OCI-LY3 (cell line): ENCODE data around the gene ITPKC.

Experiments
- H2AFZ ChIP-seq: fragments of 200-600, 300-600 bp; shearing (Covaris generic); 2 replicates; pipeline ENCODE4 v1.6.0; 2014; ENCODE audit warnings: antibody characterized with exemption, low read depth, low read length
- H3K27ac ChIP-seq: fragments of 200-600, 300-600 bp; sonication (generic); 2 replicates; pipeline ENCODE4 v1.5.1; 2014; ENCODE audit warnings: mild to moderate bottlenecking, low read length, moderate library complexity, mixed read lengths
- H3K27me3 ChIP-seq: fragments of 200-600, 300-600 bp; sonication (generic); 2 replicates; pipeline ENCODE4 v1.6.1; 2014; ENCODE audit warnings: low read depth, low read length, mixed read lengths
- H3K36me3 ChIP-seq: fragments of 200-600, 300-600 bp; sonication (generic); replicated peaks from 2 replicates; pipeline ENCODE3; 2014; ENCODE audit warnings: low read depth, low read length, mixed read lengths
- H3K4me1 ChIP-seq: fragments of 300-600, 200-600 bp; sonication (generic); 2 replicates; pipeline ENCODE4 v1.6.1; 2014; ENCODE audit warnings: low read length, mixed read lengths
- H3K4me2 ChIP-seq: fragments of 200-600, 300-600 bp; sonication (generic); 2 replicates; pipeline ENCODE4 v1.6.1; 2014; ENCODE audit warnings: low read length, mixed read lengths
- H3K4me3 ChIP-seq: fragments of 300-600, 200-600 bp; sonication (generic); 2 replicates; pipeline ENCODE4 v1.5.1; 2014; ENCODE audit warnings: antibody characterized with exemption, mild to moderate bottlenecking, low read length, moderate library complexity
- H3K79me2 ChIP-seq: fragments of 300-600, 200-600 bp; shearing (Covaris generic); 2 replicates; pipeline ENCODE4 v1.6.1; 2014; ENCODE audit warnings: mild to moderate bottlenecking, low read length, mixed read lengths
- H3K9ac ChIP-seq: fragments of 300-600, 200-600 bp; shearing (Covaris generic); 2 replicates; pipeline ENCODE4 v1.6.0; 2014; ENCODE audit warnings: mild to moderate bottlenecking, low read length, moderate library complexity
- H3K9me3 ChIP-seq: fragments of 200-600, 300-600 bp; shearing (Covaris generic); 2 replicates; pipeline ENCODE4 v1.6.1; 2014; ENCODE audit warnings: low read length, mixed read lengths; ENCODE audit not compliant: insufficient read depth
- H4K20me1 ChIP-seq: fragments of 200-600, 300-600 bp; sonication (generic); 2 replicates; pipeline ENCODE4 v1.6.1; 2016; ENCODE audit warnings: low read length, mixed read lengths; ENCODE audit not compliant: insufficient read depth
- CTCF ChIP-seq: fragments of 200-600, 300-600 bp; sonication (generic); IDR thresholded peaks from 2 replicates; pipeline ENCODE4 v1.5.1; 2014; ENCODE audit warnings: antibody characterized with exemption, low read length, low read depth
- EZH2phosphoT487 ChIP-seq: fragments of 200-600 bp; shearing (Covaris generic); IDR thresholded peaks from 2 replicates; pipeline ENCODE4 v1.6.1; 2018; ENCODE audit warnings: antibody characterized with exemption, mixed run types, low read depth

ITPKC gene

DNA sequence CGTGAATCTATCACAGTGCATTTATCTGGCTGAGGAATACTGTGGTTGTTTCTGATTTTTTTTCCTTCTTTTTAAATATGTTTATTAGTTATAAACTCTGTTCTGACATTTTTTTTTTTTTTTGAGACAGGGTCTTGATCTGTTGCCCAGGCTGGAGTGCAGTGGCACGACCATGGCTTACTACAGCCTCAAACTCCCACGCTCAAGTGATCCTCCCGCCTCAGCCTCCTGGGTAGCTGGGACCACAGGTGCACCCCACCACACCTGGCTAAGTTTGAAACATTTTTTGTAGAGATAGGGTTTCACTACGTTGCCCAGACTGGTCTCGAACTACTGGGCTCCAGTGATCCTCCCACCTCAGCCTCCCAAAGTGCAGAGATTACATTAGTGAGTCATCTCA is 19.9 kb upstream of the ITPKC start:
- Histone ChIP-seq H2AFZ (no peak overlapping the region), H3K27me3 (no peaks in the 10 kb centered on the region), H3K4me2 (no peak overlapping the region), H3K36me3 (peaks cover 11% of the 10 kb centered on the region), H3K79me2 (no peaks in the 10 kb centered on the region), H3K9ac (no peak overlapping the region), H3K9me3 (no peaks in the 10 kb centered on the region), H3K27ac (no peak overlapping the region), H3K4me1 (no peaks in the 10 kb centered on the region), H3K4me3 (no peak overlapping the region), H4K20me1 (no peaks in the 10 kb centered on the region)
- TF ChIP-seq CTCF (no peak), EZH2phosphoT487 (no peak)

GRCh38 chr19:40700083-40700482 is 16.8 kb upstream of the ITPKC start:
- H3K79me2 ChIP-seq: no peaks in the 10 kb centered on the region
- H4K20me1 ChIP-seq: no peaks in the 10 kb centered on the region
- no peaks in the 10 kb centered on the region for H3K9me3 ChIP-seq
- H3K36me3 ChIP-seq: peaks cover 27% of the 10 kb centered on the region
- no peak overlapping the region for H3K27ac ChIP-seq
- H2AFZ ChIP-seq: no peak overlapping the region
- H3K4me3 ChIP-seq: no peak overlapping the region
- H3K27me3 ChIP-seq: no peaks in the 10 kb centered on the region
- H3K9ac ChIP-seq: no peak overlapping the region
- TF ChIP-seq EZH2phosphoT487: no peak
- no peak for TF ChIP-seq CTCF
- H3K4me2 ChIP-seq: no peak overlapping the region
- no peaks in the 10 kb centered on the region for H3K4me1 ChIP-seq

GRCh38 chr19:40701758-40702157 is 15.2 kb upstream of the ITPKC start:
- Histone ChIP-seq H3K4me2 (no peak overlapping the region), H3K9me3 (no peaks in the 10 kb centered on the region), H4K20me1 (no peaks in the 10 kb centered on the region), H3K4me1 (no peaks in the 10 kb centered on the region), H3K9ac (no peak overlapping the region), H3K4me3 (no peak overlapping the region), H3K79me2 (no peaks in the 10 kb centered on the region), H3K36me3 (peaks cover 28% of the 10 kb centered on the region), H3K27ac (no peak overlapping the region), H2AFZ (no peak overlapping the region), H3K27me3 (no peaks in the 10 kb centered on the region)
- no peak for TF ChIP-seq EZH2phosphoT487

DNA sequence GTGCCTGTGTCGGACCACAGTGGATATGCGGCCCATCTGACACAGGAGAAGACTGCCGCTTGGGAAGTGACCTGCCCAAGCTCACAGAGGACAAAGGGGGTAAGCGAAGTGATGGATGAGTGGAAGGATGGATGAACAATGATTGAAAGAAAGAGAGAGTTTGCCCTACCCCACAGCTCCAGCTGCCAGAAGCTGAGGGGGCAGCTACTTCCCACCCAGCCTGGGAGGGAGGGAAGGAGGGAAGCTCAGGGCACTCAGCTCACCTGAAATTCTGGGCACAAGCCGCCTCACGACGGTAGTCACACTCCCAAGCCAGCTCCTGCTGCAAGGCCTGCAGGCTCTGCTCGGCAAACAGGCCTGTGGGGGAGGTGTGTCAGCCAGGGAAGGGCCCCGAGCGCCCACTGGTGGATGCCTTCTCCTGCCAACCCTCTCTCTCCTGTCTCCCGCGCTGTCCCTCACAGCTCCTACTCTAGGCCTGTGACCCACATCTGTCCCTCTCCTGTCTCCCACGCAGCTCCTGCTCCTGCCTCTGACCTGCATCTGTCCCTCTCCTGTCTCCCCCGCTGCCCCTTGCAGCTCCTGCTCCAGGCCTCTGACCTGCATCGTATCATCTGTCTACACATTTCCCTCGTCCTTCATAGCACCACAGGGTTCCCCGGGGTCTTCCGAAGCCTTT is 14.4 kb upstream of the ITPKC start:
- Histone ChIP-seq H3K4me1 (no peaks in the 10 kb centered on the region), H3K4me3 (no peak overlapping the region), H2AFZ (no peak overlapping the region), H3K9ac (no peak overlapping the region), H3K9me3 (no peaks in the 10 kb centered on the region), H3K4me2 (no peak overlapping the region), H4K20me1 (no peaks in the 10 kb centered on the region), H3K79me2 (no peaks in the 10 kb centered on the region), H3K27ac (no peak overlapping the region), H3K27me3 (no peaks in the 10 kb centered on the region), H3K36me3 (peaks cover 26% of the 10 kb centered on the region)
- TF ChIP-seq CTCF (peak; percentile 15), EZH2phosphoT487 (no peak)
